ENCODE measurements around the gene DEFB126. TPM values are rescaled to one million over a fixed set of nuclear protein-coding genes. Genes with fewer than 3 reads are reported as not detected.
"Not testable (repeated sequence)": the region's sequence is repeated elsewhere in the genome, so short reads cannot be mapped to it uniquely, and the experiment has no call there.

DEFB126 gene
- not detected for total RNA-seq
- long read RNA-seq, result 0 reads

DNA sequence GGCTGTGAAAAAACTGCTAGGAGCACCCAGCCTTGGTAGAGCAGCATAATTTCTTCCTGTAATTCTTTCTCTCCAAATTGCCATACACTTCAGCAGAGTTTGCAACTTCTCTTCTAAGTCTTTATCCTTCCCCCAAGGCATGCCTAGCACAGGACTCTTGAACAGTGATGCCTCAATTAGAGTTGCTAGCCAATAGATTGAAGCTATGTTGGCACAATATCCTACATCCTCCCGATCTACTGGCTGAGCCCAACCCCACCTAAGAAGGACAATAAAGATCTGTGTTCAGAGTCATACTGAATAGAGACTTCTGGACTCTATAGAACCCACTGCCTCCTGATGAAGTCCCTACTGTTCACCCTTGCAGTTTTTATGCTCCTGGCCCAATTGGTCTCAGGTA lies at the start of gene DEFB126:
Gene DEFB126, plus strand, starts transcription at position 301 of the 400 bp plus-strand sequence. Its CDS starts 39 bp downstream, at position 340.
- intact Hi-C loops (cut with DNase I, micrococcal nuclease), result no loop called here
- DNase-seq (no peak), ATAC-seq (no peak)

DNA sequence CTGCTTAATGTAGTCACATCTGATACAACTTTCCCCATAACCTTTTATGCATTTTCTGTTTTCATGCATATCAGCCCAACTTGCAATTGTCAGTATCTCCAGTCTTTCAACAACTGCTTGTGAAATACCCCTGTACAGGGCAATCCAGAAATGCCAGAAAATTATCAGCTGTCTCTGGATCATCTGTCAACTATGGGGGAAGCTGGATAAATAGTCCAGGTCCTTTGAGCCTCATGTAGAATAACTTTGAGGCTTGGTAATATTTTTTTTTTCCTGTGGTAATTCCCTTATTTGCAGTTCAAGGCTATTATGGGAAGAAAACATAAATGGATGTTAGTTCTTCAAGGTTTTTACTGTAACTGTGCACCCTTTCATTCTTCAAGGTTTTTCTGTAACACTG lies 48.7 kb upstream of the DEFB126 start:
- intact Hi-C loops (cut with DNase I, micrococcal nuclease), result no loop called here
- DNase-seq, result no peak
- ATAC-seq, result no peak

- no peak for ATAC-seq
- intact Hi-C loops (cut with DNase I, micrococcal nuclease), result no loop called here
- no peak for DNase-seq
These were observed 47.2 kb upstream of the DEFB126 start for GRCh38 chr20:95215-95614.

- DNase-seq; ATAC-seq; intact Hi-C loops (cut with DNase I, micrococcal nuclease): not testable (repeated sequence)
These were observed 44.7 kb upstream of the DEFB126 start for GRCh38 chr20:97691-98090.

GRCh38 chr20:101975-102374 lies 40.4 kb upstream of the DEFB126 start:
- ATAC-seq (no peak), DNase-seq (no peak)
- intact Hi-C loops (cut with DNase I, micrococcal nuclease), result no loop called here

DNA sequence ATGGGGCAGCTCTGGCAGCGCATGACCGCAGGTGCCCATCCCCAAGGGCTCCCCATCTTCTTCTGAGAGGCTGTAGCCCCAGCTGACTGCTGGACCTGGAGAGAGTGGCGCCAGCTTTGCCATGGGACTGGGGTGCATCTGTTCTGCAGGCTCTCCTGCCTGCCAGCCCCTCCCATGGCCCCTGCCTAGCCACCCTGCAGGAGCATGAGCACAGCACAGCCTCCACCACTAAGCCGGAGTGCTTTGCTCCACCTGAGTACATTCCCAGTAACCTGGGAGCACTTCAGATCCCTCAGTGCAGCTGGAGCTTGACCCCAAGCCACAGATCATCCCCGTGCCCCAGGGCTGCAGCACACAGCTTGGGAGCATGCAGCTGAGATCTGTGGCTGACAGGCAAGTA lies 38.9 kb upstream of the DEFB126 start:
- DNase-seq (no peak), ATAC-seq (no peak)
- intact Hi-C loops (cut with DNase I, micrococcal nuclease), result no loop called here

DNA sequence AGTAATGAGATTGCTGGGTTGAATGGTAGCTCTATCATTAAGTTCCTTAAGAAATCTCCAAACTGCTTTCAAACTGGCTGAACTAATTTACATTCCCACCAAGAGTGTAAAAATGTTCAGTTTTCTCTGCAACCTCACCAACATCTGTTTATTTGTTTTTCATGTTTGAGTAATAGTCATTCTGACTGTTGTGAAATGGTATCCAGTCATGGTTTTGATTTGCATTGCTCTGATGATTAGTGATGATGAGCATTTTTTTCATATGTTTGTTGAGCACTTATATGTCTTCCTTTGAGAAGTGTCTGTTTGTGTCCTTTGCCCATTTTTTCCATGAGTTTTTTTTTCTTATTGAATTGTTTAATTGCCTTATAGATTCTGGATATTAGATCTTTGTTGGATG lies 30.0 kb upstream of the DEFB126 start:
- intact Hi-C loops (cut with DNase I, micrococcal nuclease), result no loop called here
- ATAC-seq, result no peak
- no peak for DNase-seq

- intact Hi-C loops (cut with DNase I, micrococcal nuclease), result no loop called here
- no peak for ATAC-seq
- no peak for DNase-seq
These were observed 24.9 kb upstream of the DEFB126 start for GRCh38 chr20:117518-117917.

- intact Hi-C loops (cut with DNase I, micrococcal nuclease); DNase-seq; ATAC-seq: not testable (repeated sequence)
These were observed 12.5 kb upstream of the DEFB126 start for GRCh38 chr20:129786-130323.

- no peak for ATAC-seq
- DNase-seq, result no peak
- intact Hi-C loops (cut with DNase I, micrococcal nuclease), result no loop called here
These were observed 4.5 kb upstream of the DEFB126 start for GRCh38 chr20:137668-138490.

- ATAC-seq (no peak), DNase-seq (no peak)
- intact Hi-C loops (cut with DNase I, micrococcal nuclease), result no loop called here
These were observed 3.5 kb downstream of the DEFB126 start for GRCh38 chr20:145877-146276.

DNA sequence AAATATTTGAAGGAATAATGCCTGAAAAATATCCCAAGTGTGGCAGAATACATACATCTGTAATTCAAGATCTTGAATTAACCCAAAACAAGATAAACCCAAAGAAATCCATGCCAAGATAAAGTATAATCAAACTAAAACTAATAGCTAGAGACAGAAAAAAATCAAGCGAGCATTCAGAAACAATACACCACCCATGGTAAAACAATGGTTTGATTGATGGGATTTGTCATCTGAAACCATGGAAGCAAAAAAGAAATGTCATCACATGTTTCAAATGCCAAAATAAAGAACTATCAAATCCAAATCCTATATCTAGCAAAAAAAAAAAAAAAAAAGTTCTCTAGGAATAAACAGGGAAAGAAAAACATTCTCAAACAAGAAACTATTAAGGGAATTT lies 9.7 kb downstream of the DEFB126 start:
- ATAC-seq, result no peak
- intact Hi-C loops (cut with DNase I, micrococcal nuclease), result no loop called here
- no peak for DNase-seq

DNA sequence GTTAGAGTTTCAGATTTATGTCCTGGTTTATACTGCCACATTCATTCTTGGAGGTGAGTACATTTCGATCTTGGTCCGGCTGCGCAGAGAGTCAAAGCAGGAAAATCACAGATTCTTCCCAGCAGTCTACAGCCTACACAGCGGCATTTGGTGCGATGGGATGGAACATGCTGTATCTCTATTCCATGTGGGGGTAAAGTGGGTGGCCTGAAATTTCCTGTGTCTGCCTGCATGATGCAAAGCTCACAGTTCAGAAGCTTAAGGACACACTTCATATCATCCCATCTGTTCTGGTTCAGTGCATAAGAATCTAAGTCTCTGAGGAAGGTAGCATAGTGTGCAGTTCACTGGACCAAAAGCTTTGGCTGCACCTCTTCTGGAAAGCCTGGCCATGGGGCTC lies 14.8 kb downstream of the DEFB126 start, which contains the start of gene DEFB127:
Gene DEFB127, plus strand, starts transcription at position 301 of the 400 bp plus-strand sequence. Its CDS starts 91 bp downstream, at position 392.
- DNase-seq (no peak), ATAC-seq (no peak)
- intact Hi-C loops (cut with DNase I, micrococcal nuclease), result no loop called here

DNA sequence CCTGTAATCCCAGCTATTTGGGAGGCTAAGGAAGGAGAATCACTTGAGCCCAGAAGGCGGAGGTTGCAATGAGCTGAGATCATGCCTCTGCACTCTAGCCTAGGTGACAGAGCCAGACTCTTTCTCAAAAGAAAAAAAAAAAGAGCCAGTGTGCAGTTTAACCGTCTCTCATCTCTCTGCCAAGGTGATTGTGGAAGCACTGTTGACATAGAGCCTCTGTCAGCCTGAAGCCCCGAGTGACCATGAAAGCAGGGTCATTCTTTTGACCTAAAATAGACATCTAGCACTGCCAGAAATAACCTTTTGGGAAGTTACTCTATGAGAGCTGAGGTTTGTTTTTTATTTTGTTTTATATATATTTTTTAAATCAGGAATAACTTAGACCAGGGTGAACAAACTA lies 22.2 kb downstream of the DEFB126 start:
- ATAC-seq, result no peak

DNA sequence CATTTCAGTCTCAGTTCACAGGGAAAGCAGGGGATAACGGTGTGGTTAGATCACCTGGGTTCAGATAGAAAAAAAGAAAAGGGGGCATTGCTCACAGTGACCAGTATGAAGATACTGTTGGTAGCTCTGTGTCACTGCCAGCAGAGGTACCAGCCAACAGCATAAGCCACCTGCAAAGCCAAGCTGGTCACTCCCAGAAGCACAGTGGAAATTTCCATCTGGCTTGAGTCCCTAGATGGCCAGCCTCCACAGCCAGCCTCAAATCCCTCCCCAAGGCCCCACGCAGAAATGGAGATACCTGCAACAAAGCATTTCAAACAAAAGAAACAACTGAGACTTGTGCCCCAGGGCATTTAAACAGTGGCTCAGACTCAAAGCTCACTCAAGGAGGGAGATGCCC lies 26.5 kb downstream of the DEFB126 start:
- intact Hi-C loops (cut with DNase I, micrococcal nuclease), result no loop called here
- no peak for DNase-seq
- ATAC-seq, result no peak

More for the DNA sequence above, 22.2 kb downstream of the DEFB126 start:
- no peak for DNase-seq
- intact Hi-C loops (cut with DNase I, micrococcal nuclease), result no loop called here

DNA sequence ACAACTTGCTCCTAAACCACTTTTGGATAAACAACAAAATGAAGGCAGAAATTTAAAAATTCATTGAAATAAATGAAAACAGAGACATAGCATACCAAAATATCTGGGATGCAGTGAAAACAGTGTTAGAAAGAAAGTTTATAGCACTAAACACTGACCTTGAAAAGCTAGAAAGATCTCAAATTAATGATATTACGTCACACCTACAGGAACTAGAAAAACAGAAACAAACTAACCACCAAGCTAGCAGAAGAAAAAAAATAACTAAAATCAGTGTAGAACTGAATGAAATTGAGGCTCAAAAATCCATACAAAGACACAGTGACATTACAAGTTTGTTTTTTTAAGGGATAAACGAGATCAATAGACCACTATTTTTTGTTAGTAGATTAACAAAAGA lies 41.9 kb downstream of the DEFB126 start:
- DNase-seq, result no peak
- intact Hi-C loops (cut with DNase I, micrococcal nuclease), result no loop called here
- no peak for ATAC-seq

GRCh38 chr20:187733-188132 lies 45.3 kb downstream of the DEFB126 start:
- ATAC-seq (no peak), DNase-seq (no peak)
- intact Hi-C loops (cut with DNase I, micrococcal nuclease), result no loop called here

- DNase-seq (no peak), ATAC-seq (no peak)
- intact Hi-C loops (cut with DNase I, micrococcal nuclease), result no loop called here
These were observed 47.2 kb downstream of the DEFB126 start, which contains the start of gene DEFB128 for GRCh38 chr20:189611-190010. TSS of gene DEFB128 (minus strand) at chr20:189711. CDS start at chr20:189623, 88 bp downstream.

Data from left colon (tissue), 2 donors.